Heart left ventricle (tissue), 13 donors: Measurements from ENCODE around the gene COL2A1.

Experiments
- CTCF ChIP-seq, 12 donors: fragments of 200-600 bp; sonication (generic) in 4 of 12; IDR thresholded peaks; one replicate each; pipeline versions ENCODE4 v1.5.0 to v1.8.0; 2018 to 2022; ENCODE audit warnings: antibody characterized with exemption in 12 of 12, mild to moderate bottlenecking in 5 of 12
- POLR2A ChIP-seq, 2 donors: fragments of 450-650 bp; IDR thresholded peaks; one replicate each; pipeline ENCODE4 v1.6.1; 2017; ENCODE audit warnings: antibody characterized with exemption in 2 of 2, mild to moderate bottlenecking in 2 of 2, moderate library complexity in 2 of 2
- donor health status: ischemic (EF 13 %, LVEDD 7.1; RV severe dilation, severe dysfunction).
- donor health status: DM: no; HTN: yes; CAD: no.
- donor health status: DM: no; HTN: no; CAD: no.
- donor health status: ischemic (EF 25% LVEDD 6.9; RV normal size, moderate dysfunction).
- donor health status: ischemic (EF 25% LVEDD 5.7; RV mildly dilated, moderate dysfunction).
- donor health status: ischemic (EF 35%, LVEDD 5.7; RV mildly dilated, moderate dysfunction).
- donor health status: nonischemic (EF 11% LVEDD 7.7; RV severe dilation, severe dysfunction).
- donor health status: DM: yes; HTN: yes; CAD: no.
- donor health status: PGD.
- donor health status: ischemic (EF 29% LVEDD 5.4; RV normal size, mild dysfunction).
- donor health status: nonischemic (EF 23%, LVEDD 6.1; RV moderate dilation, normal function).

GRCh38 chr12:47938093-47938492, 66.2 kb downstream of the COL2A1 start:
- TF ChIP-seq CTCF (IDR thresholded peaks at IDR 0.05) = no peak
- TF ChIP-seq POLR2A (IDR thresholded peaks at IDR 0.05) = no peak
